GM12878 (cell line): Measurements from ENCODE around the gene TMEM127. TPM values are rescaled to one million over a fixed set of nuclear protein-coding genes. Genes with fewer than 3 reads are reported as not detected.

Experiments used
- ATAC-seq: fragments of 200-7000 bp; cut with Tn5 transposase; 3 replicates; pipeline ENCODE4 v1.9.1; 2020; ENCODE audit warnings: mild to moderate bottlenecking, moderate library complexity
- BruUV-seq: library from RNA; stranded (reverse); fragments of 400-500 nt; replicated peaks from 2 replicates; lab custom pipeline; 2021; lab: Mats Ljungman, UMichigan
- CTCF ChIA-PET: fragments of 300-600 bp; sonication (Branson Sonifier 250); formaldehyde crosslinking; extraction: SDS; loops from one replicate; lab custom pipeline; 2021; ENCODE audit warnings: inconsistent platforms; lab: Yijun Ruan, JAX
- POLR2A ChIA-PET: fragments of 350-600 bp; formaldehyde crosslinking; extraction: SDS; loops from one replicate; lab custom pipeline; 2021; ENCODE audit warnings: inconsistent platforms; lab: Charles Lee
- RAD21 ChIA-PET: fragments of 300-600 bp; sonication (Branson Sonifier 250); formaldehyde crosslinking; loops from one replicate; lab custom pipeline; 2023; ENCODE audit warnings: antibody characterized with exemption; ENCODE audit not compliant: unreplicated experiment; lab: Charles Lee
- SMC1A ChIA-PET: fragments of 300-600 bp; sonication (Branson Sonifier 250); formaldehyde crosslinking; loops from one replicate; lab custom pipeline; 2023; ENCODE audit not compliant: unreplicated experiment, uncharacterized antibody; lab: Charles Lee
- DNase-seq: peaks from one replicate; pipeline ENCODE4 v3.0.0-alpha.2; 2011; ENCODE audit warnings: low read depth, low spot score
- FAIRE-seq: peaks from 3 replicates; lab custom pipeline; 2011; peaks lifted over from hg19 to GRCh38; lab: Jason Lieb, UNC
- H2AFZ ChIP-seq: 2 replicates; pipeline ENCODE4 v1.6.0; 2011; ENCODE audit warnings: low read depth, low read length, control low read depth; ENCODE audit not compliant: control insufficient read depth
- H3K27ac ChIP-seq: 2 replicates; pipeline ENCODE4 v1.5.1; 2011; ENCODE audit warnings: control low read depth; ENCODE audit not compliant: control insufficient read depth, insufficient read depth
- H3K27me3 ChIP-seq, 2 experiments: replicated peaks in 1 of 2; 2 replicates each; pipeline versions ENCODE4 v1.6.0 to v1.6.1; 2011; ENCODE audit warnings: low read length in 1 of 2; ENCODE audit not compliant: control insufficient read depth in 2 of 2, insufficient read depth in 2 of 2
- H3K36me3 ChIP-seq, 2 experiments: 2 replicates each; pipeline ENCODE4 v1.5.1; 2011; ENCODE audit warnings: low read length in 1 of 2; ENCODE audit not compliant: control insufficient read depth in 2 of 2, insufficient read depth in 2 of 2
- H3K4me1 ChIP-seq: 2 replicates; pipeline ENCODE4 v1.6.1; 2011; ENCODE audit warnings: mild to moderate bottlenecking, low read length, moderate library complexity, mixed read lengths; ENCODE audit not compliant: control insufficient read depth, insufficient read depth
- H3K4me2 ChIP-seq: 2 replicates; pipeline ENCODE4 v1.6.0; 2011; ENCODE audit warnings: control low read depth; ENCODE audit not compliant: control insufficient read depth, insufficient read depth
- H3K4me3 ChIP-seq: fragments of 200-600 bp; sonication (generic); 2 replicates; pipeline ENCODE4 v1.5.1; 2016
- H3K79me2 ChIP-seq: 2 replicates; pipeline ENCODE4 v1.6.0; 2011; ENCODE audit warnings: low read length; ENCODE audit not compliant: control insufficient read depth, insufficient read depth
- H3K9ac ChIP-seq: 2 replicates; pipeline ENCODE4 v1.8.0; 2011; ENCODE audit warnings: low read length, control low read depth, mixed read lengths; ENCODE audit not compliant: control insufficient read depth, insufficient read depth
- H3K9me3 ChIP-seq: replicated peaks from 3 replicates; pipeline ENCODE4 v1.5.1; 2011; ENCODE audit warnings: mild to moderate bottlenecking, low read length; ENCODE audit not compliant: control insufficient read depth, insufficient read depth
- H4K20me1 ChIP-seq: 2 replicates; pipeline ENCODE4 v1.6.0; 2011; ENCODE audit not compliant: control insufficient read depth, insufficient read depth
- BACH1 ChIP-seq: fragments of 450-650 bp; IDR thresholded peaks from 2 replicates; pipeline ENCODE4 v1.6.1; 2017; ENCODE audit warnings: mild to moderate bottlenecking, borderline replicate concordance
- GABPA ChIP-seq: IDR thresholded peaks from 2 replicates; pipeline ENCODE4 v1.6.1; 2014; ENCODE audit warnings: antibody characterized with exemption, low read depth, mild to moderate bottlenecking, inconsistent platforms
- IKZF1 ChIP-seq: fragments of 450-650 bp; conservative IDR thresholded peaks from 2 replicates; pipeline ENCODE4 v1.6.1; 2017; ENCODE audit warnings: antibody characterized with exemption, mild to moderate bottlenecking
- JUND ChIP-seq: IDR thresholded peaks from 2 replicates; pipeline ENCODE4 v1.6.1; 2012; ENCODE audit warnings: low read depth, mild to moderate bottlenecking, low read length, improper control_type of control experiment, moderate library complexity
- KLF5 ChIP-seq: fragments of 450-650 bp; IDR thresholded peaks from 2 replicates; pipeline ENCODE4 v1.6.1; 2014; ENCODE audit warnings: mild to moderate bottlenecking; ENCODE audit not compliant: partially characterized antibody
- MYC ChIP-seq: IDR thresholded peaks from 2 replicates; pipeline ENCODE4 v1.6.1; 2011; ENCODE audit warnings: mild to moderate bottlenecking, low read length, moderate library complexity, inconsistent platforms; ENCODE audit not compliant: insufficient read depth, insufficient replicate concordance, insufficient read length, severe bottlenecking
- NBN ChIP-seq: fragments of 450-650 bp; IDR thresholded peaks from 2 replicates; pipeline ENCODE4 v1.6.1; 2016
- NFXL1 ChIP-seq: fragments of 450-650 bp; IDR thresholded peaks from 2 replicates; pipeline ENCODE4 v1.6.1; 2017; ENCODE audit warnings: antibody characterized with exemption, mild to moderate bottlenecking, borderline replicate concordance
- NFYA ChIP-seq: IDR thresholded peaks from 2 replicates; pipeline ENCODE4 v1.6.1; 2011; ENCODE audit warnings: low read depth, mild to moderate bottlenecking, low read length, improper control_type of control experiment, borderline replicate concordance
- NR2F1 ChIP-seq: fragments of 450-650 bp; conservative IDR thresholded peaks from 2 replicates; pipeline ENCODE4 v1.6.1; 2017; ENCODE audit warnings: mild to moderate bottlenecking
- RBBP5 ChIP-seq: fragments of 200-600 bp; sonication (generic); conservative IDR thresholded peaks from 2 replicates; pipeline ENCODE4 v1.6.1; 2016
- RELA ChIP-seq: fragments of 450-650 bp; IDR thresholded peaks from 2 replicates; pipeline ENCODE4 v1.8.0; 2014; ENCODE audit warnings: borderline replicate concordance; ENCODE audit not compliant: partially characterized antibody
- SMAD5 ChIP-seq: IDR thresholded peaks from 2 replicates; pipeline ENCODE4 v1.6.1; 2016; ENCODE audit warnings: antibody characterized with exemption, low read depth
- SREBF2 ChIP-seq: IDR thresholded peaks from 2 replicates; pipeline ENCODE4 v1.6.1; 2012; ENCODE audit warnings: mild to moderate bottlenecking, low read length
- TBL1XR1 ChIP-seq: IDR thresholded peaks from 2 replicates; pipeline ENCODE4 v1.6.1; 2012; ENCODE audit warnings: low read depth, low read length, improper control_type of control experiment
- YBX1 ChIP-seq: fragments of 450-650 bp; IDR thresholded peaks from 2 replicates; pipeline ENCODE4 v1.6.1; 2016; ENCODE audit warnings: antibody characterized with exemption
- ZNF622 ChIP-seq: fragments of 450-650 bp; IDR thresholded peaks from 2 replicates; pipeline ENCODE4 v1.6.1; 2017; ENCODE audit warnings: mild to moderate bottlenecking, inconsistent platforms
- WGBS: methylation state at CpG from one replicate; pipeline ENCODE4 v1.1.6; 2016; ENCODE audit warnings: low lambda C conversion rate; ENCODE audit not compliant: insufficient replicate concordance, insufficient coverage; ENCODE audit errors: missing lambda C conversion rate; 5-methylcytosine and 5-hydroxymethylcytosine counted together
- in situ Hi-C: fragments of 300-500 bp; cut with MboI; formaldehyde crosslinking; loops from 9 replicates; pipeline ENCODE4 v1.14.3; 2018; ENCODE audit warnings: mixed read lengths
- intact Hi-C: fragments of 100-400 bp; cut with micrococcal nuclease; formaldehyde crosslinking; loops from one replicate; pipeline ENCODE4 v1.14.2; 2022; ENCODE audit not compliant: unreplicated experiment
- polyA plus RNA-seq, 11 experiments: library from polyadenylated mRNA; depleted of rRNA in 4 of 11; unstranded in 6 of 11; stranded (reverse) in 5 of 11; fragments of >200 nt; fragmentation: Nextera tagmentation in 4 of 11; fragmentation: Illumina TruSeq in 1 of 11; extraction: Ambion mirVana in 4 of 11; extraction: Trizol in 1 of 11; gene quantifications; 1 replicate in 1 of 11; 2 replicates in 10 of 11; pipeline versions ENCODE4 v1.2.1 to v1.2.3, GENCODE V29; 2011 to 2016; ENCODE audit warnings: inconsistent platforms in 2 of 11, missing spikeins in 2 of 11, low read depth in 1 of 11
- total RNA-seq, 4 experiments: library from RNA; depleted of rRNA in 3 of 4; stranded (reverse); fragments of >200 nt in 3 of 4; fragmentation: Illumina TruSeq in 1 of 4; extraction: Trizol in 1 of 4; gene quantifications; 2 replicates each; pipeline versions ENCODE4 v1.2.1 to v1.2.3, GENCODE V29; 2013 to 2021
- TF ChIP-seq, protein P1 (sequence below): fragments of 450-650 bp; IDR thresholded peaks from 2 replicates; pipeline ENCODE4 v1.6.1; 2016; ENCODE audit warnings: mild to moderate bottlenecking
- TF ChIP-seq, protein P2 (sequence below): fragments of 450-650 bp; IDR thresholded peaks from 2 replicates; pipeline ENCODE4 v1.6.1; 2017; ENCODE audit warnings: borderline replicate concordance

Gene TMEM127
- total and polyA plus RNA-seq, 10 of the 15 experiments (the other 5 are each of a cell fraction or from before 2014, with no cell fraction given), result 2.6 to 27.2 (median 17.7) TPM

DNA sequence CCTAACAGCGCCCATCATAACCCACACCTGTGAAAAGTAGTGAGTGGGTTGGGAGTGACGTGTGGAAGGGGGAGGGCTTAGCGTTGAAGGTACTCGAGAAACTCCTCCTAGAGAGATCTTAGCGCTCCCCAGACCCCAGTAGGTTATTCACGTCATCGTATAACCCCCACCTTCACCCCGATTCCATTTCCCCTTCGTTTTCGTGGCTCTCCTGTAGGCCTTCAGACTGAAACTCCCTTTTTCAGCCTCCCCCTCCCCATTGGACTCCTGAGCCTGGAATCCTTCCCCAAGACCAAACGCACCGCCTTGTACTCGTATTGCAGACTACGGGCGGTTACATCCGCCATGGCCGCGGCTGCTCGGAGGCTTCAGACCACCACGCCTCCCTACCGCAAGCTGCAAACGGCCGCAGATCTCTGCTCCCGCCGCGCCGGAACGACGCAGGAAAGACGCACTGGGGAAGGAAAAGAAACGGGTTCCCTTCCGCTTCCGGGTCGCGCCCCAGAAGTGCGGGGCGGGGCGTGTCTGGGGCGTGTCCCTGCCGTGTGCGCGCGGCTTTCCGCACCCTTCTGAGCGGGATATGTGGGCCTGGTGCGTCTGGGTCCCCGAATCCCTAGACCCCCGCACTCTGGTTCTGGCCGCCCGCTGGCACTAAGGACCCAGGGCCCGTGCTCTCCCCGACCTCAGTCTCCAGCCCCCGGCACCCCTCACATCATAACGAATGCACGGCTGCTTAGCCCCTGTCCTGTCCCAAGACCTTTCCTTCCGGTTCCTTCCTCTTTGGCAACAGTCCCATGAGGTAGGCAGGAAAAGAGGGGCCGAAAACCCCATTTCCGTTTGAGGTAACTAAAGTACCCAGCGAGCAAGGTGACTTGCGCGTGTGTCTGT is 39.5 kb upstream of the TMEM127 start, which contains the start of gene SNRNP200 (continued):
- TF ChIP-seq, protein P1, sequence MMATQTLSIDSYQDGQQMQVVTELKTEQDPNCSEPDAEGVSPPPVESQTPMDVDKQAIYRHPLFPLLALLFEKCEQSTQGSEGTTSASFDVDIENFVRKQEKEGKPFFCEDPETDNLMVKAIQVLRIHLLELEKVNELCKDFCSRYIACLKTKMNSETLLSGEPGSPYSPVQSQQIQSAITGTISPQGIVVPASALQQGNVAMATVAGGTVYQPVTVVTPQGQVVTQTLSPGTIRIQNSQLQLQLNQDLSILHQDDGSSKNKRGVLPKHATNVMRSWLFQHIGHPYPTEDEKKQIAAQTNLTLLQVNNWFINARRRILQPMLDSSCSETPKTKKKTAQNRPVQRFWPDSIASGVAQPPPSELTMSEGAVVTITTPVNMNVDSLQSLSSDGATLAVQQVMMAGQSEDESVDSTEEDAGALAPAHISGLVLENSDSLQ, result peak; percentile 84
- peak; percentile 99 for TF ChIP-seq GABPA
- peak; percentile 83 for TF ChIP-seq TBL1XR1
- no peak for TF ChIP-seq NFXL1
- TF ChIP-seq, protein P2, sequence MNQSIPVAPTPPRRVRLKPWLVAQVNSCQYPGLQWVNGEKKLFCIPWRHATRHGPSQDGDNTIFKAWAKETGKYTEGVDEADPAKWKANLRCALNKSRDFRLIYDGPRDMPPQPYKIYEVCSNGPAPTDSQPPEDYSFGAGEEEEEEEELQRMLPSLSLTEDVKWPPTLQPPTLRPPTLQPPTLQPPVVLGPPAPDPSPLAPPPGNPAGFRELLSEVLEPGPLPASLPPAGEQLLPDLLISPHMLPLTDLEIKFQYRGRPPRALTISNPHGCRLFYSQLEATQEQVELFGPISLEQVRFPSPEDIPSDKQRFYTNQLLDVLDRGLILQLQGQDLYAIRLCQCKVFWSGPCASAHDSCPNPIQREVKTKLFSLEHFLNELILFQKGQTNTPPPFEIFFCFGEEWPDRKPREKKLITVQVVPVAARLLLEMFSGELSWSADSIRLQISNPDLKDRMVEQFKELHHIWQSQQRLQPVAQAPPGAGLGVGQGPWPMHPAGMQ, result 0 out of 2 replicates have a peak, but pooled peaks have one; percentile 7
- no peak for TF ChIP-seq ZNF622

DNA sequence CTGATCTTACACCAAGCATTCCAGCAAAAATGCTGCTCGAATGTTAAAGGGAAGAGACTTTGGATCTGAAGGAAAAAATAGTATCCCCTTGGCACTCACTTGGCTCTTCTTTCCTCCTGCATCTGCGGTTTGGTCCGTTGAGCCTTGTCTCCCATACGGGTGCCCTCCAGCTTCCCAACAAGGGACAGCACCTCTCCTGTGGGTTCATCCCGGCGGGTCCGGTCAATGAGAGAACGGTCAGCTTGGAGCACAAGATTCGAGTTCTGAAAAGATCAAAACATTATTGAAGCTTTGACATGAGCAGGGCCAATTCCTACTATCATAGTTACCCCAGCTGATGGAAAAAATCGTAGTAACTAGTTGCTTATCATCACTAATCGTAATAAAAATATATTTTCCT is 38.8 kb upstream of the TMEM127 start:
- DNase-seq (no peak), FAIRE-seq (no peak), ATAC-seq (no peak)
- intact Hi-C loops, result loop anchor here (1.0 to 2.0 kb wide), 3 partner anchors 32 to 40 kb away; partner anchors contain the start of gene CIAO1
- BruUV-seq, result TSS peak; percentile 63
- Histone ChIP-seq H3K9ac (peak overlapping the region; percentile 76), H4K20me1 (no peaks in the 10 kb centered on the region), H3K79me2 (peaks cover 44% of the 10 kb centered on the region), H3K27ac (peak overlapping the region; percentile 84), H3K4me3 (peak overlapping the region; percentile 90), H3K9me3 (no peaks in the 10 kb centered on the region), H3K27me3 (no peaks in the 10 kb centered on the region), H2AFZ (no peak overlapping the region), H3K4me2 (peak overlapping the region; percentile 99), H3K36me3 (peaks cover 6 to 23% of the 10 kb centered on the region in 2 experiments), H3K4me1 (peaks cover 5% of the 10 kb centered on the region)
- 64% methylated on average over 11 of the region's 11 CpGs for WGBS
- ChIA-PET SMC1A (interaction anchor here (0.7 to 4.0 kb wide), 10 partner anchors 10 to 63 kb away, joined by 3 to 29 read pairs (median 3); partner anchors contain the start of gene NCAPH), POLR2A (interaction anchor here (0.9 to 3.4 kb wide), 7 partner anchors 10 to 45 kb away, joined by 4 to 24 read pairs (median 8); partner anchors contain the start of genes ITPRIPL1 and NCAPH), RAD21 (interaction anchor here (1.0 to 2.9 kb wide), 5 partner anchors 16 to 101 kb away, joined by 3 to 30 read pairs (median 4); partner anchors contain the start of genes CIAO1 and ITPRIPL1), CTCF (interaction anchor here (0.5 to 2.2 kb wide), 6 partner anchors 11 to 103 kb away, joined by 3 to 6 read pairs (median 3); no protein-coding TSS in a partner anchor)
- TF ChIP-seq NBN, result no peak
- TF ChIP-seq IKZF1, result no peak
- no peak for TF ChIP-seq RBBP5
- no peak for TF ChIP-seq NFYA
- TF ChIP-seq SREBF2, result no peak
- no peak for TF ChIP-seq SMAD5
- no peak for TF ChIP-seq MYC
- TF ChIP-seq RELA, result no peak
- no peak for TF ChIP-seq YBX1
- TF ChIP-seq KLF5, result no peak
- no peak for TF ChIP-seq NR2F1
- no peak for TF ChIP-seq BACH1
- no peak for TF ChIP-seq JUND
- no peak for TF ChIP-seq NFXL1
- in situ Hi-C loops, result no loop called here
